Skin epidermis (tissue), 12 donors: ENCODE data around the gene FHL1.
A peak's percentile ranks its signal among the peaks of the same experiment; 100 is the strongest.

ENCODE experiments used
- H3K27ac ChIP-seq, 21 experiments: fragments of 200-600 bp; sonication (generic) in 11 of 21; one replicate each; pipeline ENCODE4 v1.5.0; 2020; ENCODE audit warnings: mild to moderate bottlenecking in 3 of 21, inconsistent platforms in 2 of 21, moderate library complexity in 2 of 21
- H3K4me3 ChIP-seq, 7 experiments: fragments of 200-600 bp; sonication (generic) in 2 of 7; one replicate each; pipeline ENCODE4 v1.5.0; 2020; ENCODE audit warnings: inconsistent platforms in 2 of 7, mild to moderate bottlenecking in 2 of 7, moderate library complexity in 1 of 7

FHL1 gene

DNA sequence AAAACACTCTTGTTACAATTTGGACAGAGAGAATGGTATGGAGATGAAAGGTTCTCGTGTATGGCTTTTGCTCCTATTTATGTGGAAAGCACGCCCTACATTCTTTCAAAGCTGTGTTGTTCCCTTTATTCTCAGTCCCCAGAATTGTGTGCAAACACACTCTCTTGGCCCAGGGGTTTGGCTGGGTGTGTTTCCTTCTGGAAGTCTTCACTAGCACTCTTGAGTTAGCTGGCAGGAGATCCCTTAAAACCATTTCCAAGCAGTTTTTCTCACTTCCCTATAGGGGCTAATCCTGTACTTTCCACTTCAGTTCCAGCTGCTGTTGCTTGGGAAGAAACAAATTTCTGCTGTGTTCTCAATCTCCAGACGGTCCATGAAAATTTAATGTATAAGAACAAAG lies 35.1 kb downstream of the FHL1 start:
- H3K4me3 ChIP-seq, result no peak overlapping the region
- no peak overlapping the region for H3K27ac ChIP-seq

- no peak overlapping the region for H3K27ac ChIP-seq
- no peak overlapping the region for H3K4me3 ChIP-seq
These were observed 35.8 kb downstream of the FHL1 start for GRCh38 chrX:136183172-136183571.

DNA sequence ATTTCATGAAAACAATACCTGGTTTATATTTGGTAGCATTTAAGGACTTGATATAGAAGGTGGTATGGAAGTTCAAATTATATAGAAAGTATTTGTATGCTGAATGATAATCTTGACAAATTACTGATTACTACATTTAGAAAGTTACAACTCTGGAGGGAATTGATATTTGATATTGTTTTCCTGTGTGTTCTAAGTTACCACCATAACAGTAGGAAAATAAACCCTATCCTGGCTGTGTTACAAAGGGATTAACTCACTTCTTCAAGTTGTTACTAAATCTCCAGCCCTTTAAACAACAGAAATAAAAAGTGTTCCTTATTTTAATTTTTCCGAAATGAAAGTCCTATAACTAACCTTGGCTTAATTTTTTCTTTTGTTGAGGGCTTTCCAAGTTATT lies 36.6 kb downstream of the FHL1 start:
- H3K4me3 ChIP-seq, result no peak overlapping the region
- no peak overlapping the region for H3K27ac ChIP-seq

- Histone ChIP-seq H3K27ac (peak overlapping the region in 1 of 21 experiments; percentile 18), H3K4me3 (no peak overlapping the region)
These were observed 38.2 kb downstream of the FHL1 start for GRCh38 chrX:136185401-136186022.

- Histone ChIP-seq H3K4me3 (no peak overlapping the region), H3K27ac (peak overlapping the region in 2 of 21 experiments; percentile 10 to 18)
These were observed 38.7 kb downstream of the FHL1 start for GRCh38 chrX:136186023-136186413.

GRCh38 chrX:136189222-136189621 lies 41.9 kb downstream of the FHL1 start:
- no peak overlapping the region for H3K4me3 ChIP-seq
- H3K27ac ChIP-seq, result no peak overlapping the region

DNA sequence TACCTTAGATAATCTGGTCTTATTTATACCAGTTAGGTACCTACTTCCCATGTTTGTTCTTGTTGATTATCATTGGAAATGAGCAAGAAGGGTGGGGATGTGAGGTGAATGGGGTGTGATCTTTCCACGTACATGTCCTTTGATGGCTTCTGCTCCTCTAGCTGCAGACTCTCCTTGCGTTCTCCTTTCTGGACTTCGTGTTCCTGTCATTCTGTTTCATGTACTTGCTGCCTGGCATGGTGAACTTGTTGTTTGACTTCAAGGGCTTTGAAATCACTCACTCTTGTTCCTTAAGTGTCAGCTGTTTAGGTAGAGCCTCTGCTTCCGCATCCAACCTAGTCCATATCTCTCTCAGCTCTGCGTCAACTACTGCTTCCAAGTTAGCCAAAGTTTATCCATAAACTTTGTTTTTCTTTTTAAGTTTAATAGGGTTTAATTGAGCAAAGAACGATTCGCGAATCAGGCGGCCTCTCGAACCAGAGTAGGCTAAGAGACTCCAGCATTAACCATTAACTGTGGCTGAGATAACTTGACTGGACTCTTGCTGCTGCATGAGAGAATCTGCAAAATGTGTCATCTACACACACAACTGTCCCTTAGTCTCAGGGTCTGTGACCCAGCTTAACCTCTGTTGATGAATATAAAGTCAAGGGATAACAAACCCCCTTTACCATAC lies 42.8 kb downstream of the FHL1 start:
- Histone ChIP-seq H3K4me3 (no peak overlapping the region), H3K27ac (no peak overlapping the region)

DNA sequence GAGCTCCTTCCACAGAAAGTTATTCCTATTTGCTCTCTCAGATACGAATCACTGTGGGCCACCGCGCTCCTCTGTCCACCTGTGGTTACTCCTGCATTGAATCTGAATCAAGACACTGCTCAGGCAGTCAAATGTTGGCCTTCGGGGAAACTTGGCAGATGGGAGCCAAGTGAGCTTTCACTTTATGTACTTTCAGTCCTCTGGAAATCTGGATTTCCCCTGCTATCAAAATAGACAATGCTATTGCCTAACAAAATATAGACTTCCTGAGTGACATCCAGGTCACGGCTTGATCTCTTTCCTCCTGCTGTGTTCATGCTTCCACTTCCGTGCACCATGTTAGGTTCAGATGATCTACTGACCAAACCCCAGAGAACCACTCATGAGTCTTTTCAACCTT lies 43.8 kb downstream of the FHL1 start:
- no peak overlapping the region for H3K27ac ChIP-seq

GRCh38 chrX:136192135-136192534 lies 44.8 kb downstream of the FHL1 start:
- H3K4me3 ChIP-seq, result no peak overlapping the region
- peak overlapping the region in 1 of 21 experiments; percentile 33 for H3K27ac ChIP-seq

More for the DNA sequence above, 43.8 kb downstream of the FHL1 start:
- H3K4me3 ChIP-seq, result no peak overlapping the region

- H3K27ac ChIP-seq, result peak overlapping the region in 1 of 21 experiments; percentile 55
- H3K4me3 ChIP-seq, result no peak overlapping the region
These were observed 45.6 kb downstream of the FHL1 start for GRCh38 chrX:136192839-136193414.

GRCh38 chrX:136193771-136194170 lies 46.4 kb downstream of the FHL1 start:
- Histone ChIP-seq H3K27ac (no peak overlapping the region), H3K4me3 (no peak overlapping the region)

- Histone ChIP-seq H3K27ac (no peak overlapping the region), H3K4me3 (no peak overlapping the region)
These were observed 47.2 kb downstream of the FHL1 start for GRCh38 chrX:136194536-136194935.

DNA sequence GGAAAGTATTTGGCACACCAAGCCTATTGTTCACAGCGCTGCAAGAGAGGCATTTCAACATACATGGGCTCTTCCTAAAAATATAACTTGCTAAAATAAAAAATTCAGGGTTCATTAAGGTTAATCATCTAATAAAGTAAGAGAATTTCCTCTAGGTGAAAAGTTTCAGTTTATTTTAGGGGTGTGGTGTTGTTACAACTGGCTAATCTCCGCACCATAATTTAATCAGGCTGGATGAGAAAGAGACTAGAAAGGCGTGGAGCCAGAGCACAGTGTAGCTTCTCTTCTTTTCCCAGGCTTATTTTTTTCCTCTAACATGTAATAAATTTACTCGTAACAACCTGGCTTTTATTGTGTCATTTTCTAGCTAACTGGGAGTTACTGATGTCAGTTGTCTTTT lies 47.9 kb downstream of the FHL1 start:
- no peak overlapping the region for H3K4me3 ChIP-seq
- no peak overlapping the region for H3K27ac ChIP-seq

GRCh38 chrX:136196691-136197155 lies 49.4 kb downstream of the FHL1 start:
- no peak overlapping the region for H3K27ac ChIP-seq
- H3K4me3 ChIP-seq, result no peak overlapping the region

DNA sequence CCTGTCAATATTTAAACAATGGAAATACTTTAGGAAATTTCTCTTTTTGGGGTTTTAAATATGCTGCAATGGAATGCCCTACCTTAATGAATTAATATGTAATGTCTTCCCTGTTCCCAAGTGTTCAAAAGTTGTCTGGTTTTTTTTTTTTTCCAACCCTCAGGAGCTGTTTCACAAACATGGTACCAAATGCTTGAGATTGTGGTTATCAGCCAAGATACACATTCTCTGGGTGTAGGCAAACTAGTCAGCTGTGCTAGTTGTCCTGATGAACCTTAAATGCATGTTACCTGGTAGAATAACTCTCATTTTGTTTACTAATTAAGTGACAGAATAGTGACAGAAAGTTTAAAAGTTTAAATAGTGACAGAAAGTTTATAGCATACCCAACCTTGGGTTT lies 50.7 kb downstream of the FHL1 start:
- H3K27ac ChIP-seq, result no peak overlapping the region
- H3K4me3 ChIP-seq, result no peak overlapping the region

GRCh38 chrX:136198678-136199243 lies 51.4 kb downstream of the FHL1 start:
- no peak overlapping the region for H3K27ac ChIP-seq
- no peak overlapping the region for H3K4me3 ChIP-seq

GRCh38 chrX:136199365-136199764 lies 52.0 kb downstream of the FHL1 start:
- H3K4me3 ChIP-seq, result no peak overlapping the region
- H3K27ac ChIP-seq, result no peak overlapping the region

GRCh38 chrX:136200466-136200865 lies 53.1 kb downstream of the FHL1 start:
- no peak overlapping the region for H3K27ac ChIP-seq
- H3K4me3 ChIP-seq, result no peak overlapping the region

DNA sequence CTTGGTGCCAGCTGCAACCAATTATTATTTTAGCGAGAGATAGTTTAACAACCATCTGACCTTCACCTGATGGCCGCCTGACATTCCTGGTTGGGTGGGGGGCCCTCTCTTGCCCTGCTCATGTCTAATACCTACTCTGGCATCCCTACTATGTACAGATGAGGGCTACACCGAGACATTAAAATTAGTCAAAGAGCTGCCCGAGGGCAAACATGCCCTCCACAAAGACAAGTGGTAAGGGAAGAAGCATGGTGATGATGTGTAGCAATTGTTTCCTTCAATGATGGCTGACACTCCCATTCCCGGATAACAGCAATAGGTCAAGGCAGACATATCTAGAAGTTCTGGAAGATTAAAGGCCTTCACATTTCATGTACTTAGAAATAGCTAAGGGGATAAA lies 54.3 kb downstream of the FHL1 start:
- Histone ChIP-seq H3K4me3 (no peak overlapping the region), H3K27ac (peak overlapping the region in 1 of 21 experiments; percentile 65)

- H3K4me3 ChIP-seq, result no peak overlapping the region
- no peak overlapping the region for H3K27ac ChIP-seq
These were observed 55.6 kb downstream of the FHL1 start for GRCh38 chrX:136202889-136203288.

DNA sequence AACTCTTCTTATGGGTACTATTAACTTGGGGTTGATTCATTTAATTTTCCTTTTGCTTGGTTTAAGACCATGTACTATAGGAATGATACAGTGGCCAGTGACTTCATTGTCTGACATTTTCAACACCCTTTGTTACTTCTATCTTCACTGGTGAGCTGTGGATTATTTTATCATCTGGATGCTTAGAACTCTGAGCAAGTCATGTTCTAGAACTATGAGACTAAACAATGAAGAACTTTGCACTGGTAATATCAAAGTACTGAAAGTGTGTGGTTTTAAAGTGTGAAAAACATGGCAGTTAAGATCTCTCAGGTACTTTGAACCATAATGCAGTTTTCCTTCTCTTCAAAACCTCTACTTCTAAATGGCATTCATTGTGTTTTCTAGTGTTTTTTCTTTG lies 56.1 kb downstream of the FHL1 start:
- H3K27ac ChIP-seq, result peak overlapping the region in 2 of 21 experiments; percentile 54 to 60
- H3K4me3 ChIP-seq, result no peak overlapping the region
